NCI-H345 treated with DMSO at 0.1 percent for 48 hours (cell line): ENCODE measurements around the gene SPATA2L.

ENCODE experiments used
- DNase-seq: peaks from one replicate; lab custom pipeline; 2025; ENCODE audit not compliant: unreplicated experiment; lab: John Stamatoyannopoulos, UW

The SPATA2L gene

GRCh38 chr16:89729293-89729692 lies 27.8 kb upstream of the SPATA2L start:
- DNase-seq, result no peak

DNA sequence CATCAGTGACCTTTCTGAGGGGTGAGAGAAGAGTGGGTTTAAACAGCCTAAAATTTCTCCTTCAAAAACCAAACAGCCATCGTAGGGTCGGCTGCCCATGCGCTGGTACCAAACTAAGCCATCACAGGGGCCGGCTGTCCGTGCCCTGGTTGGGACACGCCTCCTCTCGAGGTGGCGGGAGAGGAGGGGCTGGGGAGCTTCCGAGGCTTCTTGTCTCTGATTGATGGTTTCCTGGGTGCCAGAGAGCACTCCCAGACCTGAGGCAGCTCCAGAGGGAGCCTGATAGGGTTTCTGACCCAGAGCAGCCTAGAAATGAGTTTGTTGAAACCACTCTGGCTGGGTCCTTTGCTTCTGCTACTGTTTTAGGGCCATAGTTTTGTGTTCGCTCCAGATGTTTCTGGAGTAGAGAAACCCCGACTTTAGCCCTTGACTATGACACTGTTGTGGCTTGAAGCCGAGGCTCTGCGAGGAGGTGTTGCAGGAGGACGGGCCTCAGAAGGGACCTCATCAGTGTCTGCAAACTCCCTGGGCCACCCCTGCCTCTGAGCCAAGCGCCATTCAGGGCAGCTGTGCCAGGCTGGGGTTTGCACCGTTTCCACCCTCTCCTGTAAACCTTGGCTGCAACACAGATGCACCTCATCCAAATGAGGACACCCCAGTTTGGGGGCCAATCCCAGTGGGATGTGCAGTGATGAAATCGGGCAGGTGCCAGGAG lies 26.1 kb upstream of the SPATA2L start:
- no peak for DNase-seq

GRCh38 chr16:89723279-89724250 lies 22.1 kb upstream of the SPATA2L start:
- DNase-seq, result no peak

GRCh38 chr16:89722392-89723278 lies 21.1 kb upstream of the SPATA2L start:
- DNase-seq, result no peak

DNA sequence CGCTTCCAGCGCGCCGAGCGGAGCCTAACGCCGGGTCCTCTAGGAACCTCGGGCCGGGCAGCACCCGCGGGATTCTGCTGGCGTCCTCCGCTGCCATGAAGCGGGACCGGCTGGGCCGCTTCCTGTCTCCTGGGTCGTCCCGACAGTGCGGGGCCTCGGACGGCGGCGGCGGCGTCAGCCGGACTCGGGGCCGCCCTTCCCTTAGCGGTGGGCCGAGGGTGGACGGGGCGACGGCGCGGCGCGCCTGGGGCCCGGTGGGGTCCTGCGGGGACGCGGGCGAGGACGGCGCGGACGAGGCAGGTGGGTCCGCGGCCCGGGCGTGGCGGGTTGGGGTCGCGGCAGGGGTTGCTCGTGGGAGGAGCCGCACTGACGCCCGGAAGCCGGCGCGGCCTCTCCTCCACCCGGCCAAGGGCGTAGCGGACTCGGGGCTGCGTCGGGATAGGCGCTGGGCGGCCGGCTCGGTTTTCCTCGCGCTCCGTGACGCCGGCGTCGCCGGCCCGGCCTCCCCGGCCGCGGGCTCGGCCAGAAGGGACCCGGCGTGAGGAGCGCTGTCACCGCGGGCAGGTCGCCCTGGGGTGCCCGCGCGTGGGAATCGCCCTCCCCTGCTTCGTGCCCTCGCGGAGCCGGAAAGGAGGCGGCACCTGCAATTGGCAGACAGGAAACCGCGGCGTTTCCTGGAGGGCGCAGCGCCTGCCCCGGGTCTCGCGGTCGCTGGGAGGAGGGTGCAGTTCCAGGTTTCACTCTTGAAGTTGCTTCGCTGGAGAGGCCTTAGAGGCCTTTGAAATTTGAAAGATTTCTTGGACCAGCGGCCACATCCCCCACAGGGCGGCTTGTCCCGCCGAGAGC lies 20.3 kb upstream of the SPATA2L start:
- DNase-seq, result no peak

GRCh38 chr16:89720813-89721545 lies 19.5 kb upstream of the SPATA2L start, which contains the start of the genes VPS9D1 and ZNF276:
TSS of gene VPS9D1 (minus strand) at chr16:89720898. CDS start at chr16:89720861, 37 bp downstream.
TSS of gene ZNF276 (plus strand) at chr16:89721537. CDS start at chr16:89721641, 104 bp downstream.
- peak; percentile 23 for DNase-seq

GRCh38 chr16:89720551-89720812 lies 19.0 kb upstream of the SPATA2L start:
- DNase-seq, result no peak

GRCh38 chr16:89717688-89718505 lies 16.4 kb upstream of the SPATA2L start:
- DNase-seq, result no peak

DNA sequence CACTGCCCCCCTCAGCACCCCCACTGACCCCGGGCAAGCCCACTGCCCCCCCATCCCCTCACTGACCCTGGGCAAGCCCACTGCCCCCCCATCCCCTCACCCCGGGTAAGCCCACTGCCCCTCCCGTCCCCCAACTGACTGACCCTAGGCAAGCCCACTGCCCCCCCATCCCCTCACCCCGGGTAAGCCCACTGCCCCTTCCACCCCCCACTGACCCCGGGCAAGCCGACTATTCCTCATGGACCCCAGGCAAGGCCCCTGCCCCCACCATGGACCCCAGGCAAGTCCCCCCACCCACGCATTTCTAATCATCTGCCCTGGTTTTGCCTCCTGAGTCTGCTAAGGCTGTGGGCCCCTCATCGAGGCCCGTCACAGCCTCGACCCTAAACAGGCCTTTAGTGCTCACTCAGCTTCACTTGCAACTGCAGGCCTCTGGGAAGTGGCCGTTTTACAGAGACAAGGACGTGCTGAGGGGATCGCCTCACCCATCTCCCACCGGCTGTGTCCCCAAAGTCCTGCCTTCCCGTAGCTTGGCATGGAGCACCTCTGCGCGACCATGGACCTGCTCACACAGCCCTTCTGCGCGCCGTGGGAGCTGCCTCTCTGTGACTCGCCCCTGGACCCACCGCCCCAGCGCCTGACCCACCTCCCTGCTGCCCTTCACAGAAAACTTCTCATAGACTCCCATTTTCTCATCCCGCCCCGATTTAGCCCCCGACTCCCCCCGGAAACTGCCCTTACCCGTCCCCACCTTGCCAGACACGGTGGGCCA lies 15.6 kb upstream of the SPATA2L start:
- DNase-seq, result no peak

DNA sequence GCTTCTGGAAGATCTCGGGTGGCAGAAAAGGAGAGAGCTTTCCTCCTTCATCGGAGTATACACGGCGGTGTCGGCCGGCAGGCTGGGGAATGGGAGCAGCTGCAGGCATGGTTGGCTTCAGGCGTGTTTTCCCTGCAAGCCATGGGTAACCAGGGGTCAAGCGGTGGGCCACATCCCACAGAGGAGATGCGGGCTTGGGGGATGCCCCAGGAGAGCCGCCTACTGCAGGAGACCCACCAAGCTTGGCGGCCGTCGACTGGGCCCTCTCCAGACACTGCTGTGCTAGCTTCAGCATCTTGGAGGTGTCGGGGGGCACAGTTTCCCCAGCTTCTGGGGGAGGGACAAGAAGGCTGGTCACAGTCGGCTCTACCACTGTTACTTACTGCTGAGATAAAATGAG lies 15.0 kb upstream of the SPATA2L start:
- DNase-seq, result no peak

- DNase-seq, result no peak
Measured at GRCh38 chr16:89712274-89712781, 10.8 kb upstream of the SPATA2L start.

DNA sequence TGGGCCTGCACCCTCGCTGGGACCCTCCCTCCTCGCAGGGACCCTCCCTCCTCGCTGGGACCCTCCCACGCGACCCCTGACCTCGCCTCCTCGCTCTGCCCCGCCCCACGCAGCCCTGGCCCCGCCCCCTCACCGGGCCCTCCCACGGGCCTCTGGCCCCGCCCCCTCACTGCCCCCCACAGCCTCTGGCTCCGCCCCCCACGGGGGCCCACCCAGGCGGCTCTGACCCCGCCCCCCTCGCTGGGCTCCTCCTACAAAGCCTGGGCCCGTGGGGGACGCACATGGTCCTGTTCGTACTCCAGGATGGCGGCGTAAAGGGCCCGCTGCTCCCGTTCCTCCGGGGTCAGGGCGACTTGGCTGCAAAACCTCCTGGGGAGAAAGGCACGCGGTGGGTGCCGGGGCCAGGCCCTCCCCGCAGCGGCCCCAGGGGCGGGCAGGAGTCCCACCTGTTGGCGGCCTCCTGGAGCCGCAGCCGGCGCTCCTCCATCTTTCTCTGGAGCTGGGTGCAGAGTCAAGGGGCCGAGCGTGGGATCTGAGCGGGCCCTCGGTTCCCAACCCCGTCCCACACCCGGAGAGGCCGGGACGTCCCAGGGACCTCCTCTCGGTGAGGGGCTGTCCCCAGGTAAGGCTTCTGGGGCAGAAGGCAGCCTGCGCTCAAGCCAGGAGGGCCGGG lies 10.2 kb upstream of the SPATA2L start:
- DNase-seq, result no peak

DNA sequence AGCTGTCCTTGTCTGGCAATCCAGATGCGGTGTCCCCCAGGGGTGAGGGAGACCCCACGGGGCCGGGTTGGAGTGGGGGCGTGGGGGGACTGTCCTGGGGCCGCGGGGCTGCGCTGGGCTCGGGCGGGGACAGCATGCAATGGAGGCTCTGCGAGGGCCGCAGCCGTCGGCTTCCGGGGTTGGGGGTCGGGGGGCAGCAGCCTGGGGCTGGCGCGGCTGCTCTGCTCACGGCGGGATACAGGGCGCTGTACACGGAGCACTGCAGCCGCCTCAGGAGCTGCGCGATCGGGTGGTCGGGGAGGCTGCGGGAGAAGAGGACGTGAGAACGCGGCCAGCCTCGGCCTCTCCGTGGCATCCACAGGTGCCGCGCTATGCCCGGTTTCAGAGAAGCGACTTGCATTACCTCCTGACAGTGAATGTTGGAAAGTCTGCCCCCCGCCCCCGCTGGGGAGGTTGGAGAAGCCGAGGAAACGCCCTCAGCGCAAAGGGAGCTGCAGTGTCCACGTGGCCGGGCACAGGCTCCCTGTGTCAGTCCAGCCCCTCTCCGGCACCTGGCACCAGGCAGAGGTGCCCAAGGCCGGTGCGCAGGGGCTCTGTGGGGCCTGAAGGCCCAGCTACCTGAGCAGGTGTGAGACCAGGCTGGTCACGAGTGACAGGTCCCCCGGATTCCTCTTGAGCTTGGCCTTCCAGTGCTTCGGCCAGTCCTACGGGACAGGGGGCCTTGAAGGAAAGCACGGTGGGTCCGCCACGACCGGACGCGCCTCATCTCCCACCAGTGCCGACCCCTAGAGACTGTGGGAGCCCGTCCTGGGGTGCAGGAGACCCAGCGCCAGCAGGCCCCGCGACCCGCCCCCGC lies 9.4 kb upstream of the SPATA2L start:
- no peak for DNase-seq

GRCh38 chr16:89709716-89710432 lies 8.4 kb upstream of the SPATA2L start:
- no peak for DNase-seq

GRCh38 chr16:89709166-89709565 lies 7.7 kb upstream of the SPATA2L start:
- DNase-seq, result no peak

GRCh38 chr16:89708481-89708931 lies 7.0 kb upstream of the SPATA2L start:
- DNase-seq, result no peak
